GM23338 (cell line): Measurements from ENCODE around the gene DNAJC7. TPM values are rescaled to one million over a fixed set of nuclear protein-coding genes. Genes with fewer than 3 reads are reported as not detected.
A peak's percentile ranks its signal among the peaks of the same experiment; 100 is the strongest.

ENCODE experiments used
- ATAC-seq: fragments of 200-7000 bp; cut with Tn5 transposase; 3 replicates; pipeline ENCODE4 v1.9.1; 2020
- DNase-seq: peaks from one replicate; pipeline ENCODE4 v3.0.0-alpha.2; 2015; ENCODE audit warnings: low spot score
- H2AFZ ChIP-seq: fragments of 200-600 bp; sonication (generic); 2 replicates; pipeline ENCODE4 v1.8.0; 2016; ENCODE audit warnings: antibody characterized with exemption, mild to moderate bottlenecking, moderate library complexity
- H3F3A ChIP-seq: fragments of 200-600 bp; sonication (generic); replicated peaks from 2 replicates; pipeline ENCODE4 v1.8.0; 2017; ENCODE audit warnings: antibody characterized with exemption, mixed run types, low read depth
- H3K27ac ChIP-seq: fragments of 200-600 bp; sonication (generic); 2 replicates; pipeline ENCODE4 v1.6.1; 2016; ENCODE audit warnings: low read depth
- H3K27me3 ChIP-seq: fragments of 200-600 bp; sonication (generic); 2 replicates; pipeline ENCODE4 v1.8.0; 2016; ENCODE audit warnings: mild to moderate bottlenecking, mixed run types, moderate library complexity; ENCODE audit not compliant: insufficient read depth
- H3K36me3 ChIP-seq: fragments of 200-600 bp; sonication (generic); 2 replicates; pipeline ENCODE4 v1.8.0; 2016; ENCODE audit warnings: mild to moderate bottlenecking; ENCODE audit not compliant: insufficient read depth
- H3K4me1 ChIP-seq: fragments of 200-600 bp; sonication (generic); 2 replicates; pipeline ENCODE4 v1.8.0; 2016; ENCODE audit warnings: mild to moderate bottlenecking, moderate library complexity; ENCODE audit not compliant: insufficient read depth
- H3K4me2 ChIP-seq: fragments of 200-600 bp; sonication (generic); 2 replicates; pipeline ENCODE4 v1.7.1; 2017; ENCODE audit warnings: mixed run types
- H3K4me3 ChIP-seq: fragments of 200-600 bp; sonication (generic); 2 replicates; pipeline ENCODE4 v1.6.1; 2016; ENCODE audit warnings: mixed run types
- H3K79me2 ChIP-seq: fragments of 200-600 bp; sonication (generic); replicated peaks from 2 replicates; pipeline ENCODE4 v1.8.0; 2017; ENCODE audit warnings: mild to moderate bottlenecking; ENCODE audit not compliant: insufficient read depth
- H3K9me2 ChIP-seq: fragments of 200-600 bp; sonication (generic); 2 replicates; pipeline ENCODE4 v1.8.0; 2017; ENCODE audit not compliant: insufficient read depth
- H4K20me1 ChIP-seq: fragments of 200-600 bp; sonication (generic); replicated peaks from 2 replicates; pipeline ENCODE4 v1.8.0; 2017; ENCODE audit warnings: mild to moderate bottlenecking; ENCODE audit not compliant: insufficient read depth
- H3K27ac Mint-ChIP-seq: 2 replicates; pipeline ENCODE4 v1.8.0; 2020; ENCODE audit warnings: inconsistent platforms, mild to moderate bottlenecking, moderate library complexity, mixed read lengths
- H3K27me3 Mint-ChIP-seq: 3 replicates; pipeline ENCODE4 v1.8.0; 2022; ENCODE audit warnings: low read depth, mild to moderate bottlenecking, moderate library complexity, mixed read lengths, inconsistent platforms; ENCODE audit not compliant: insufficient read depth, poor library complexity
- H3K36me3 Mint-ChIP-seq: 3 replicates; pipeline ENCODE4 v1.8.0; 2021; ENCODE audit warnings: low read depth, mild to moderate bottlenecking, inconsistent platforms, moderate library complexity, mixed read lengths
- H3K4me1 Mint-ChIP-seq: 3 replicates; pipeline ENCODE4 v1.8.0; 2020; ENCODE audit warnings: mild to moderate bottlenecking, inconsistent platforms, mixed read lengths
- H3K4me3 Mint-ChIP-seq: 3 replicates; pipeline ENCODE4 v1.8.0; 2021; ENCODE audit warnings: moderate library complexity, mild to moderate bottlenecking, inconsistent platforms, mixed read lengths
- H3K9me3 Mint-ChIP-seq: 3 replicates; pipeline ENCODE4 v1.8.0; 2020; ENCODE audit warnings: moderate library complexity, mild to moderate bottlenecking, inconsistent platforms, mixed read lengths
- CTCF ChIP-seq, 2 experiments: fragments of 200-600 bp in 1 of 2; sonication (generic) in 1 of 2; conservative IDR thresholded peaks; 2 replicates each; pipeline versions ENCODE4 v1.5.1 to v1.6.1; 2016 to 2017; ENCODE audit warnings: antibody characterized with exemption in 2 of 2, low read depth in 2 of 2, mild to moderate bottlenecking in 2 of 2, moderate library complexity in 1 of 2
- ETS1 ChIP-seq: IDR thresholded peaks from 2 replicates; pipeline ENCODE4 v1.6.1; 2016; ENCODE audit warnings: antibody characterized with exemption
- EZH2 ChIP-seq: fragments of 200-600 bp; sonication (generic); IDR thresholded peaks from one replicate; pipeline ENCODE4 v1.8.0; 2017; ENCODE audit warnings: antibody characterized with exemption, mild to moderate bottlenecking, low read depth; ENCODE audit not compliant: unreplicated experiment
- ZNF462 ChIP-seq: fragments of 250-450 bp; sonication (Bioruptor Pico); IDR thresholded peaks from 2 replicates; pipeline ENCODE4 v1.5.0; 2020; ENCODE audit warnings: mild to moderate bottlenecking, moderate library complexity
- polyA plus RNA-seq: library from polyadenylated mRNA; unstranded; fragments of >200 nt; fragmentation: Nextera tagmentation; extraction: Ambion mirVana; gene quantifications from 2 replicates; pipeline ENCODE4 v1.2.1, GENCODE V29; 2016
- total RNA-seq: library from RNA; depleted of rRNA; stranded (reverse); fragments of >200 nt; shearing (Covaris generic); gene quantifications from 2 replicates; pipeline ENCODE4 v1.2.3, GENCODE V29; 2014

DNAJC7 gene
- total and polyA plus RNA-seq, 2 experiments from 2014 or later = 139 to 141 TPM

- DNase-seq (peak; percentile 86), ATAC-seq (peak; percentile 81)
- Mint-ChIP-seq H3K9me3 (no peaks in the 10 kb centered on the region; the same call in 2 of the 3 replicates), H3K27me3 (peaks cover 11% of the 10 kb centered on the region), H3K4me3 (no peak overlapping the region; the same call in 2 of the 3 replicates), H3K4me1 (peaks cover 24% of the 10 kb centered on the region), H3K36me3 (peaks cover 10% of the 10 kb centered on the region; the same call in 1 of the 3 replicates), H3K27ac (peak overlapping the region; percentile 87)
- Histone ChIP-seq H3K79me2 (no peaks in the 10 kb centered on the region), H3K27me3 (no peaks in the 10 kb centered on the region), H3K27ac (peak overlapping the region; percentile 60), H3K36me3 (no peaks in the 10 kb centered on the region), H3K4me3 (no peak overlapping the region), H3K9me2 (no peaks in the 10 kb centered on the region), H2AFZ (peak overlapping the region; percentile 67), H3K4me1 (peaks cover 19% of the 10 kb centered on the region), H4K20me1 (no peaks in the 10 kb centered on the region), H3K4me2 (peak overlapping the region; percentile 66; the same call in 1 of the 2 replicates), H3F3A (peaks cover 10% of the 10 kb centered on the region; the same call in 1 of the 2 replicates)
- TF ChIP-seq CTCF (conservative IDR thresholded peaks at IDR 0.05; ENCODE audit: low read depth in 2 of 2) = peak; percentile 57 to 90
- no peak for TF ChIP-seq ETS1
Measured at GRCh38 chr17:41959336-41960095, 57.7 kb downstream of the DNAJC7 start.

GRCh38 chr17:41959030-41959335 lies 58.3 kb downstream of the DNAJC7 start:
- TF ChIP-seq CTCF (conservative IDR thresholded peaks at IDR 0.05; ENCODE audit: low read depth in 2 of 2) (no peak), EZH2 (no peak), ZNF462 (CRISPR knock-in tag) (no peak)
- Histone ChIP-seq H3K79me2 (no peaks in the 10 kb centered on the region), H3K27ac (no peak overlapping the region), H3K9me2 (no peaks in the 10 kb centered on the region), H3K4me2 (peak overlapping the region; percentile 66; the same call in 1 of the 2 replicates), H3K4me3 (no peak overlapping the region), H3F3A (peaks cover 10% of the 10 kb centered on the region; the same call in 1 of the 2 replicates), H3K27me3 (no peaks in the 10 kb centered on the region), H3K36me3 (no peaks in the 10 kb centered on the region), H3K4me1 (peaks cover 19% of the 10 kb centered on the region), H2AFZ (no peak overlapping the region), H4K20me1 (no peaks in the 10 kb centered on the region)
- ATAC-seq (peak; percentile 5; the same call in 2 of the 3 replicates), DNase-seq (peak; percentile 46)
- Mint-ChIP-seq H3K27me3 (peaks cover 11% of the 10 kb centered on the region), H3K4me3 (no peak overlapping the region), H3K9me3 (no peaks in the 10 kb centered on the region; the same call in 2 of the 3 replicates), H3K27ac (no peak overlapping the region), H3K4me1 (peaks cover 24% of the 10 kb centered on the region), H3K36me3 (peaks cover 10% of the 10 kb centered on the region; the same call in 1 of the 3 replicates)
